HUDEP-2 (cell line): ENCODE data around the gene PPP1R9A.

Source experiments
- DNase-seq, 76 experiments: peaks; one replicate each; lab custom pipeline; 2025; ENCODE audit not compliant: unreplicated experiment in 76 of 76; lab: John Stamatoyannopoulos, UW

The PPP1R9A gene

GRCh38 chr7:94907026-94907810, at the start of gene PPP1R9A:
Gene PPP1R9A (plus strand): TSS chr7:94907594. CDS start chr7:94910114, 2,520 bp downstream.
- DNase-seq = no peak

- no peak for DNase-seq
Observed at GRCh38 chr7:94871132-94871531, 36.3 kb upstream of the PPP1R9A start.

DNA sequence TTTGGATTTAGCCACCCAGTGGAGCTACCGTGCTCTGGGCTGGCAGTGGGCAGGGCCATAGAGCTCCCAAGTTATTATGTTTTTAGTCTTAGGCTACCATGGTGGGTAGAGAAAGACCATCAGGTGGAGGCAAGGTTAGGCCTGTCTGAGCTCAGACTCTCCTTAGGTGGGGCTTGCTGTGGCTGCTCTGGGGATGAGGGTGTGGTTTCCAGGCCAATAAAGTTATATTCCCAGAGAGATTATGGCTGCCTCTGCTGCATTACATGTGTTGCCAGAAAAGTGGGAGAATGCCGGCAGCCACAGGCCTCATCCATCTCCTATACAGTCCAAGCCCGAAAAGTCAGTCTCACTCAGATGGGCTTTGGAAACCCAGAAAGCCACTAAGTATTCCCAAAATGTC, 34.2 kb upstream of the PPP1R9A start:
- no peak for DNase-seq

DNA sequence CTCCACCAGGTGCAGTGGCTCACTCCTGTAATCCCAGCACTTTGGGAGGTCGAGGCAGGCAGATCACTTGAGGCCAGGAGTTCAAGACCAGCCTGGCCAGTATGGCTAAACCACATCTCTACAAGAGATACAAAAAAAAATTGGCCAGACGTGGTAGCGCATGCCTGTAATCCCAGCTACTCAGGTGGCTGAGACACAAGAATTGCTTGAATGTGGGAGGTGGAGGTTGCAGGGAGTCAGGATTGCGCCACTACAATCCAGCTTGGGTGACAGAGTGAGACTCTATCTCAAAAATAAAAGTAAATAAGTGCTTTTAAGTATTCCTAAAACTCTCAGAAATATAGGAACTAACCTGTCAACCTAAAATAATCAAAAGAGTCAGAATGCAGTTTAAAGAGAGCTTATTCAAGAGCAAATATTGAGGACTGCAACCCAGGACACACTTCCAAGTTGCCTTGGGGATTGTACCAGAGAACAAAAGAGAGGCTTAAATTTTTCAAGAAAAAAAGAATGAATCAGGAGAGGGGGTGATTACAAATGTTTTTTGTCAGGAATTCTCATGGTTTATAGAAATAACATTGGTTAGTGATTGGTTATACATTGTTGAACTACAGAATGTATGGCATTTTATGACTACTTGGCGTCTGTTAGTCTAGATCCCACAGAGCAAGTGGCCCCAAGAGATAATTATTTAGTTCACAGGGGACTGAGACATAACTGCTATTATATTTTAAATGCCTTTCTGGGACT, 33.2 kb upstream of the PPP1R9A start:
- no peak for DNase-seq

DNA sequence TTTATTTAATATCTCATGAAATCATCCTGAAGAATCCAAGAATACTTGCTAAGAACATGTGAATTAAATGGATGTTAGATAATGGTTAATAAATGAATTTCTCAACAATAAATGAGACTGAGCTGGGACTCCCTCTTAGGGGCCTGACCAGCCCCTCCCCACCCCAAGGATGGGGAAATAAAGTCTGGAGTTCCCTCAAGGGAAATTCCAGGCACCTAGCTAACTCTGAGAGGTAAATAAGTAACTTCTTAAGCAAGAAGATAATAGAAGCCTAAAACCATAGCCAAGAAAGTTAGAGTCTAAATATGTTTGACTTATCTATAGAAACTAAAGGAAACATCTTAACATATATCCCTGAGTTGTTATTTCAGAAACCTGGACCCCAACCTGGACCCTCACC, 32.2 kb upstream of the PPP1R9A start:
- DNase-seq = no peak

DNA sequence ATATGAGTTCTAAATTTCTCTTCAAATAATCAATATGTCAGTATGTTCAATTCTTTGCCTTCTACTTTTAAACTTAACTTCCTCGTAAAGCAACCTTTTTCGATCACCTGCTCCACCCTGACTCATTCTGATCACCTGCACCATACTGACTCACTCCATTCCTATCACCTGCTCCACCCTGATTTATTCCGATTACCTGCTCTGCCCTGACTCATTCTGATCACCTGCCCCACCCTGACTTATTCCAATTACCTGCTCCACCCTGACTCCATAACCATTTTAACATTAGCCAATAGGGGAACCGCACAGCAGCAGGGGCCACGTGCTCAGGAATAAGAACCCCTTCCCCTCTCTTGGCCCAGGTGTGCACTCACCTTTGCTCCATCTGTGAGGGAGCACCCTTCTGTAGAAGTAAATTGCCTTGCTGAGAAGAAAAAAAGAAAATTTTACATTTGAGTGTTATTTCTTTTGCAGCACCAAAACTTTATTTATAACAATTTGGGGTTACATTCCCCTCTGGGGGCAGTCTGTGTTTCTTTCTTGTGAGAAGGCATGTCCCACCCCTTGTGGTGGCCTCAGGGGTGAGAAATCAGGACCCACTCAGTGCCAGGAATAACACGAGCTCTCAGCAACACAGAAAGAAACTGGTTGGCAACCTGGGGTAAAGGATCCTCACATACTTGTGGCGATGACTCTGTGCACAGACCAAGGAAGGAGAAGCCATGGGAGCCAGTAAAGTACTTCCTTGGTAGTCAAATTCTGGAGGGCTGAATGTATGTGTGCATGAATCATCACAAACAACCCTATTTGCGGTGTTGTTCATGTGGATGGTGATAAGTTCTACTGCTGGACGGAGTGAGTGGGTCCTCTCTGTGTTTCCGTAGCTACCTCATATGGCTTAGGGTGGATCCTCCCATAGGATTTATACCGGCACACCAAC, 29.4 kb upstream of the PPP1R9A start:
- no peak for DNase-seq

DNA sequence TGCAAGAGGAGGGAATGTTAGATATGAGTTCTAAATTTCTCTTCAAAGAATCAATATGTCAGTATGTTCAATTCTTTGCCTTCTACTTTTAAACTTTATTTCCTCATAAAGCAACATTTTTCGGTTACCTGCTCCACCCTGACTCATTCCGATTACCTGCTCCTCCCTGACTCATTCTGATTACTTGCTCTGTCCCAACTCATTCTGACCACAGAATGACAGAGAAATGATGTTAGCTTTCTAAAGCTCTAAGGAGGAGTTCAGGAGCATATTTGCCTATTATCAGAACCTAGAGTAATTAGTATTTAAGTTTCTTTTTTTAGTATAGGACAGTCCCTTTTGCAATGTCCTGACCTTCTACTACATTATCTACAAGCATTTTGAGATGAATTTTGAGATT, 24.5 kb upstream of the PPP1R9A start:
- DNase-seq = no peak

DNA sequence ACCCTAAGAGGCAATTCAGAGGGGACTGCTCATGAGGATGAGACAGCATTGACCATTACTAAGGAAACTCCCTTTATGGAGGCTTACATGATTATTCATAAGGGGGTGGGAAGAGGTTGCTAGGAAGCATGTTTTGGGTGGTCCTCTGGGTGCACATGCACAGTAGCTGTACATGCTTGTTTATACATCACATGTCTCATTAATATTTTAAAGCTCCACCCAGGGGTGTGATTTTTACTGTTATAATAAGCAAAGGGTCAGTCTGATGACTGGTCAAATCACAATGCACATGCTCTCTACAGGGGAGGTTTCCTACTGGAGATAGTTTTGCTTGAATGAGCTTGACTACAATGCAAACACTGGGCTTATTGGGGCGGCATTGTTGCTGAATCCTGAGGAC, 23.8 kb upstream of the PPP1R9A start:
- no peak for DNase-seq

GRCh38 chr7:94888551-94888950, 18.8 kb upstream of the PPP1R9A start:
- peak in 17 of 76 experiments; percentile 0 to 40 (median 4) for DNase-seq

GRCh38 chr7:94888995-94889523, 18.3 kb upstream of the PPP1R9A start:
- no peak for DNase-seq

- DNase-seq = no peak
Observed at GRCh38 chr7:94890216-94890615, 17.2 kb upstream of the PPP1R9A start.

- no peak for DNase-seq
Observed at GRCh38 chr7:94893661-94894060, 13.7 kb upstream of the PPP1R9A start.

- DNase-seq = no peak
Observed at GRCh38 chr7:94897541-94897940, 9.9 kb upstream of the PPP1R9A start.

DNA sequence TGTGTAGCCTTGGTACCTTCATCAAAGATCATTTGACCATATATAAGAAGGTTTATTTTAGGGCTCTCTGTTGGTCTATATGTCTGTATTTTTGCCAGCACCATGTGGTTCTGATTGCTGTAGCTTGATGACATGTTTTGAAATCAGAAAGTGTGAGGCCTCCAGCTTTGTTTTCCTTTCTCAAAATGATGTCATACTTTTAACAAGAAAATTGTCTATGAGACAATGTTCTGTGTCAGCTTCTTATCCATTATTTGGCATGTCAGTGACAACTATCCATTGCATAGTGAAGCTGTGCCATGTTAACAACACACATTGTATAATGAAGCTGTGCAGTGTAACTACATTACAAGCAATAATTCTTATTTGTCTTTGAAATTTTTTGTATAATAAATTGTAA, 9.1 kb upstream of the PPP1R9A start:
- no peak for DNase-seq

GRCh38 chr7:94901981-94902380, 5.4 kb upstream of the PPP1R9A start:
- DNase-seq = no peak

GRCh38 chr7:94903971-94904370, 3.4 kb upstream of the PPP1R9A start:
- no peak for DNase-seq

DNA sequence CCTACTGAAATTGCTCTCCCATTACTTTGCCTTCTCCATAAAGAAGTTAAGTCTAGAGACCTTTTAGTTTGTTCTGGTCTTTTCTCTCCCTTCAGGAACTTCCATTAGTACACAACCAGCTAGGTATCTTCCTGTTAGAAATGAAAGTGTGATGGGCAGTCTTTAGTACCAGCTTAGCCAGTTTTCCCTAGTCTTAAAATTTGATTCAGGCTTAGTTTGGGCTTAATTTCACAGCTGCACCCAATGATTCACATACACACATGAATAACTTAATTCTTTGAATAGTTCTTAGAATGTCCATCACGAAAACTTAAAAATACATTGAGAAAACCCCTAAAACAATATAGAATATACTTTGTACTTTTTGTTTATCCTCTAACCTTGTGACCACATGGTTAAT, 2.4 kb upstream of the PPP1R9A start:
- DNase-seq = no peak

DNA sequence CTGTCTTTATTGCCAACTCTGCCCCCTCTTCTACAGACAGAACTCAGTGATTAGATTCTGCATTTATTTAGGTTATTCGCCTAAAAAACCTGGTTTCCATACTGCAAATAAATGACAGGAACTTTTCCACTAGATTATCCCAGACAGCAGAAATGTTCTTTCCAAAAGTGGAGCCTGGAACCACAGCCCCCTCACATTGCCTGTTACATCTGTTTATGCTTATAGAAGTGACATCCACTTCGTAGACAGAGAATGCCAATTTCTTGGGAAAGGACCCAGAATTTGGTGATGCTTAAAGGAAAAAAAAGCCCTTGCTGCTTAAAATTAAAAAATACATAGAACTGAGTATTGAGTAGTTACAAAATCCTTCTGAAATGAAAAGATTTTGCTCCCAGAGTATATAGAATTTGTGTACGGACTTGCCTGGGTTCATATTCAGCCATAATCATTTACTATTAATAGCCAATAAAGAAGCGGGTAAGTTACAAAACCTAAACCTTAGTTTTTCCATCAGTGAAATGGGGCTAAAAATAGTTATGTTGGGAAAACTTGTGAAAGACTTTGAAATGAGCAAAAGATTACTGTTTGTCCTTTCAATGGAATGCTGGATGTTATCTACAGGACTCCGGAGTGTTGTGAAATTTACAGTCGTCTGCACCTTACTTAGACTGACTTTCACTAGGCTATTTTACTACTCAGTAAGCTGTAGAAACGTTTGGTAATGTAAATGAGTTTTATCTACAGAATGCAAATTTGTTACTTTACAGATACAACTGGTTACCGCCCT, 1.1 kb upstream of the PPP1R9A start:
- no peak for DNase-seq

GRCh38 chr7:94907811-94908322, 473 bp downstream of the PPP1R9A start:
- DNase-seq = no peak
